GM12878 (cell line): ENCODE results near the gene BMF. TPM values are rescaled to one million over a fixed set of nuclear protein-coding genes. Genes with fewer than 3 reads are reported as not detected.

Source experiments
- CBX3 ChIP-seq: fragments of 200-600 bp; sonication (generic); IDR thresholded peaks from 2 replicates; pipeline ENCODE4 v1.6.1; 2016; ENCODE audit warnings: low read depth, borderline replicate concordance
- CEBPZ ChIP-seq: fragments of 150-350 bp; IDR thresholded peaks from 2 replicates; pipeline ENCODE4 v1.6.1; 2016; ENCODE audit warnings: low read depth, low read length
- ESRRA ChIP-seq: IDR thresholded peaks from 2 replicates; pipeline ENCODE4 v1.6.1; 2012; ENCODE audit warnings: mild to moderate bottlenecking, low read length, improper control_type of control experiment
- FOXM1 ChIP-seq: IDR thresholded peaks from 2 replicates; pipeline ENCODE4 v1.6.1; 2012; ENCODE audit warnings: low read depth, mild to moderate bottlenecking, inconsistent platforms, low read length, moderate library complexity
- IKZF1 ChIP-seq: fragments of 450-650 bp; conservative IDR thresholded peaks from 2 replicates; pipeline ENCODE4 v1.6.1; 2017; ENCODE audit warnings: antibody characterized with exemption, mild to moderate bottlenecking
- IKZF2 ChIP-seq, 2 experiments: fragments of 450-650 bp; IDR thresholded peaks; 2 replicates each; pipeline ENCODE4 v1.6.1; 2017; ENCODE audit warnings: mild to moderate bottlenecking in 2 of 2, moderate library complexity in 2 of 2
- MEF2B ChIP-seq: fragments of 450-650 bp; IDR thresholded peaks from 2 replicates; pipeline ENCODE4 v1.6.1; 2018; ENCODE audit warnings: mild to moderate bottlenecking, moderate library complexity; ENCODE audit not compliant: partially characterized antibody, poor library complexity, severe bottlenecking
- MTA2 ChIP-seq: fragments of 450-650 bp; IDR thresholded peaks from 2 replicates; pipeline ENCODE4 v1.6.1; 2016; ENCODE audit warnings: low read depth, mild to moderate bottlenecking, moderate library complexity
- MYC ChIP-seq: IDR thresholded peaks from 2 replicates; pipeline ENCODE4 v1.6.1; 2011; ENCODE audit warnings: mild to moderate bottlenecking, low read length, moderate library complexity, inconsistent platforms; ENCODE audit not compliant: insufficient read depth, insufficient replicate concordance, insufficient read length, severe bottlenecking
- RB1 ChIP-seq: fragments of 450-650 bp; formaldehyde crosslinking; IDR thresholded peaks from 2 replicates; pipeline ENCODE4 v1.6.1; 2017; ENCODE audit warnings: mild to moderate bottlenecking, borderline replicate concordance
- REST ChIP-seq: IDR thresholded peaks from 2 replicates; pipeline ENCODE4 v1.6.1; 2012; ENCODE audit warnings: mild to moderate bottlenecking, low read depth, low read length
- SIX5 ChIP-seq: IDR thresholded peaks from 2 replicates; pipeline ENCODE4 v1.6.1; 2011; ENCODE audit warnings: mild to moderate bottlenecking, low read depth, low read length, moderate library complexity; ENCODE audit not compliant: severe bottlenecking
- SMARCA5 ChIP-seq: fragments of 450-650 bp; IDR thresholded peaks from 2 replicates; pipeline ENCODE4 v1.6.1; 2017; ENCODE audit warnings: mild to moderate bottlenecking
- TCF7 ChIP-seq: IDR thresholded peaks from 2 replicates; pipeline ENCODE4 v1.6.1; 2014; ENCODE audit warnings: antibody characterized with exemption, borderline replicate concordance
- USF2 ChIP-seq: IDR thresholded peaks from 2 replicates; pipeline ENCODE4 v1.6.1; 2011; ENCODE audit warnings: low read depth, low read length, improper control_type of control experiment, borderline replicate concordance
- ZNF207 ChIP-seq: fragments of 450-650 bp; IDR thresholded peaks from 2 replicates; pipeline ENCODE4 v1.6.1; 2014; ENCODE audit warnings: antibody characterized with exemption, mild to moderate bottlenecking, borderline replicate concordance
- polyA plus RNA-seq, 11 experiments: library from polyadenylated mRNA; depleted of rRNA in 4 of 11; unstranded in 6 of 11; stranded (reverse) in 5 of 11; fragments of >200 nt; fragmentation: Nextera tagmentation in 4 of 11; fragmentation: Illumina TruSeq in 1 of 11; extraction: Ambion mirVana in 4 of 11; extraction: Trizol in 1 of 11; gene quantifications; 1 replicate in 1 of 11; 2 replicates in 10 of 11; pipeline versions ENCODE4 v1.2.1 to v1.2.3, GENCODE V29; 2011 to 2016; ENCODE audit warnings: inconsistent platforms in 2 of 11, missing spikeins in 2 of 11, low read depth in 1 of 11
- total RNA-seq, 4 experiments: library from RNA; depleted of rRNA in 3 of 4; stranded (reverse); fragments of >200 nt in 3 of 4; fragmentation: Illumina TruSeq in 1 of 4; extraction: Trizol in 1 of 4; gene quantifications; 2 replicates each; pipeline versions ENCODE4 v1.2.1 to v1.2.3, GENCODE V29; 2013 to 2021
- TF ChIP-seq, protein P1 (sequence below): fragments of 450-650 bp; IDR thresholded peaks from 2 replicates; pipeline ENCODE4 v1.6.1; 2017; ENCODE audit warnings: mild to moderate bottlenecking, moderate library complexity

The BMF gene
- total and polyA plus RNA-seq, 10 of the 15 experiments (the other 5 are each of a cell fraction or from before 2014, with no cell fraction given): 0.82 to 34.9 (median 16.9) TPM

- TF ChIP-seq CEBPZ (no peak), ESRRA (no peak), REST (no peak), TCF7 (no peak), CBX3 (no peak), SIX5 (no peak), RB1 (no peak), SMARCA5 (0 out of 2 replicates have a peak, but pooled peaks have one; percentile 61), MTA2 (no peak), IKZF2 (IDR thresholded peaks at IDR 0.05) (no peak), MYC (no peak), FOXM1 (no peak), ZNF207 (no peak), MEF2B (no peak), IKZF1 (peak; percentile 84), USF2 (no peak)
- TF ChIP-seq, protein P1, sequence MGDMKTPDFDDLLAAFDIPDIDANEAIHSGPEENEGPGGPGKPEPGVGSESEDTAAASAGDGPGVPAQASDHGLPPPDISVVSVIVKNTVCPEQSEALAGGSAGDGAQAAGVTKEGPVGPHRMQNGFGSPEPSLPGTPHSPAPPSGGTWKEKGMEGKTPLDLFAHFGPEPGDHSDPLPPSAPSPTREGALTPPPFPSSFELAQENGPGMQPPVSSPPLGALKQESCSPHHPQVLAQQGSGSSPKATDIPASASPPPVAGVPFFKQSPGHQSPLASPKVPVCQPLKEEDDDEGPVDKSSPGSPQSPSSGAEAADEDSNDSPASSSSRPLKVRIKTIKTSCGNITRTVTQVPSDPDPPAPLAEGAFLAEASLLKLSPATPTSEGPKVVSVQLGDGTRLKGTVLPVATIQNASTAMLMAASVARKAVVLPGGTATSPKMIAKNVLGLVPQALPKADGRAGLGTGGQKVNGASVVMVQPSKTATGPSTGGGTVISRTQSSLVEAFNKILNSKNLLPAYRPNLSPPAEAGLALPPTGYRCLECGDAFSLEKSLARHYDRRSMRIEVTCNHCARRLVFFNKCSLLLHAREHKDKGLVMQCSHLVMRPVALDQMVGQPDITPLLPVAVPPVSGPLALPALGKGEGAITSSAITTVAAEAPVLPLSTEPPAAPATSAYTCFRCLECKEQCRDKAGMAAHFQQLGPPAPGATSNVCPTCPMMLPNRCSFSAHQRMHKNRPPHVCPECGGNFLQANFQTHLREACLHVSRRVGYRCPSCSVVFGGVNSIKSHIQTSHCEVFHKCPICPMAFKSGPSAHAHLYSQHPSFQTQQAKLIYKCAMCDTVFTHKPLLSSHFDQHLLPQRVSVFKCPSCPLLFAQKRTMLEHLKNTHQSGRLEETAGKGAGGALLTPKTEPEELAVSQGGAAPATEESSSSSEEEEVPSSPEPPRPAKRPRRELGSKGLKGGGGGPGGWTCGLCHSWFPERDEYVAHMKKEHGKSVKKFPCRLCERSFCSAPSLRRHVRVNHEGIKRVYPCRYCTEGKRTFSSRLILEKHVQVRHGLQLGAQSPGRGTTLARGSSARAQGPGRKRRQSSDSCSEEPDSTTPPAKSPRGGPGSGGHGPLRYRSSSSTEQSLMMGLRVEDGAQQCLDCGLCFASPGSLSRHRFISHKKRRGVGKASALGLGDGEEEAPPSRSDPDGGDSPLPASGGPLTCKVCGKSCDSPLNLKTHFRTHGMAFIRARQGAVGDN: peak; percentile 47; the same call in 1 of the 2 replicates
Observed at GRCh38 chr15:40108061-40108854, 421 bp downstream of the BMF start (continued).
